ENCODE data around the gene FADS1.

DNA sequence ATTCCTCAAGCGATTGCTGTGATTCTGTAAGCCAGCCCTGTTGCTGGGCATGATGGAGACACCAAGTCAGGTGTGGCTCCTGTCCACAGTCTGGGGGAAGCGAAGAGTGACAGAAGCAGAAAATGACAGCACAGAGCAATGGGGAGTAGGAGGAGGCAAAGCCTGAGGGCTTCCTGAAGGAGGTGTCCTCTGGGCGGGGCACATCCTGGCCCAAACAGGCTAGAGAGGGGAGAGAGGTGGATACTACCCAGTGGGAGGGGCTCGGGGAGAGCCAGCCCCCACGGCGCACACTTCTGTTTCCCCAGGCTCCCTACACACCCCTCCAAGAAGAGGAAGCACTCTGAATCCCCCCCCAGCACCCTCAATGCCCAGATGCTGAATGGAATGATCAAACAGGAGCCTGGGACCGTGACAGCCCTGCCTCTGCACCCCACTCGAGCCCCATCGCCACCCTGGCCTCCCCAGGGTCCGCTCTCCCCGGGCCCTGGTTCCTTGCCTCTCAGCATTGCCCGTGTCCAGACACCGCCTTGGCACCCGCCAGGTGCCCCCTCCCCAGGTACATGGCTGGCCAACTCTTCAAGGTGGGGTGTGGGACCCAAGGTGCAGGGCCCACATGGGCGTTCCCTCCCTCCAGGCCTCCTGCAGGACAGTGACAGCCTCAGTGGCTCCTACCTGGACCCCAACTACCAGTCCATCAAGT, 45.5 kb downstream of the FADS1 start:
- TF ChIP-seq, protein P1, sequence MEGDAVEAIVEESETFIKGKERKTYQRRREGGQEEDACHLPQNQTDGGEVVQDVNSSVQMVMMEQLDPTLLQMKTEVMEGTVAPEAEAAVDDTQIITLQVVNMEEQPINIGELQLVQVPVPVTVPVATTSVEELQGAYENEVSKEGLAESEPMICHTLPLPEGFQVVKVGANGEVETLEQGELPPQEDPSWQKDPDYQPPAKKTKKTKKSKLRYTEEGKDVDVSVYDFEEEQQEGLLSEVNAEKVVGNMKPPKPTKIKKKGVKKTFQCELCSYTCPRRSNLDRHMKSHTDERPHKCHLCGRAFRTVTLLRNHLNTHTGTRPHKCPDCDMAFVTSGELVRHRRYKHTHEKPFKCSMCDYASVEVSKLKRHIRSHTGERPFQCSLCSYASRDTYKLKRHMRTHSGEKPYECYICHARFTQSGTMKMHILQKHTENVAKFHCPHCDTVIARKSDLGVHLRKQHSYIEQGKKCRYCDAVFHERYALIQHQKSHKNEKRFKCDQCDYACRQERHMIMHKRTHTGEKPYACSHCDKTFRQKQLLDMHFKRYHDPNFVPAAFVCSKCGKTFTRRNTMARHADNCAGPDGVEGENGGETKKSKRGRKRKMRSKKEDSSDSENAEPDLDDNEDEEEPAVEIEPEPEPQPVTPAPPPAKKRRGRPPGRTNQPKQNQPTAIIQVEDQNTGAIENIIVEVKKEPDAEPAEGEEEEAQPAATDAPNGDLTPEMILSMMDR (IDR thresholded peaks at IDR 0.05 in 4 of 5, conservative IDR thresholded peaks at IDR 0.05 in 1 of 5), result no peak
- no peak for TF ChIP-seq POLR2A (IDR thresholded peaks at IDR 0.05)

All from gastrocnemius medialis (tissue), 4 donors.